ENCODE measurements around the gene DNAJC3.
"Not testable (repeated sequence)": the region's sequence is repeated elsewhere in the genome, so short reads cannot be mapped to it uniquely, and the experiment has no call there.

The DNAJC3 gene

GRCh38 chr13:95771905-95772304, 95.0 kb downstream of the DNAJC3 start:
- DNase-seq (ENCODE audit: low read depth in 2 of 3, low spot score in 1 of 3), result no peak

GRCh38 chr13:95779522-95779921, 102.6 kb downstream of the DNAJC3 start:
- DNase-seq (ENCODE audit: low read depth in 2 of 3, low spot score in 1 of 3), result no peak

DNA sequence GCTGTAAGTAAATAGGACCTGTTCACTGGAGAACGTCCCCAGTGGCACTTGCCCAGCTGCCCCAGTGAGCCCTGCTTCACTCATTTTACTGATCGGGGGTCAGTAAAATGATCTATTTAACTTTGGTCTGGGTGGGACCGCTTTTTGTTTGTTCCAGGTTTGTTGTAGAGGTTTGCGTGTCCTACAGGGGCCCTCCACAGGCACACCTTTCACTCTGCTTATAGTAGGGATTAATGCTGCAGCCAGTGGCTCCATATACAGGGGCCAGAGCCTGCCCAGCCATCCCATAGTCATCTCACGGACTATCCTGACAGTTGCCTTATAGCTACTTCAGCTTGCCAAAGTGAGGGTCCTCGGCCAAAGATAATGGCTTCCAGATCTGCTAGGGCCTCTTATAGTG, 104.1 kb downstream of the DNAJC3 start:
- no peak for DNase-seq (ENCODE audit: low read depth in 2 of 3, low spot score in 1 of 3)

DNA sequence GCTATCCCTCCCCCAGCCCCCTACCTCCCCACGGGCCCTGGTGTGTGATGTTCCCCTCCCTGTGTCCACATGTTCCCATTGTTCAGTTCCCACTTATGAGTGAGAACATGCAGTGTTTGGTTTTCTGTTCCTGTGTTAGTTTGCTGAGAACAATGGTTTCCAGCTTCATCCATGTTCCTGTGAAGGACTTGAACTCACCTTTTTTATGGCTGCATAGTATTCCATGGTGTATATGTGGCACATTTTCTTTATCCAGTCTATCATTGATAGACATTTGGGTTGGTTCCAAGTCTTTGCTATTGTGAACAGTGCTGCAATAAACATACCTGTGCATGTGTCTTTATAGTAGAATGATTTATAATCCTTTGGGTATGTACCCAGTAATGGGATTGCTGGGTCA, 105.0 kb downstream of the DNAJC3 start:
- DNase-seq (ENCODE audit: low read depth in 2 of 3, low spot score in 1 of 3), result not testable (repeated sequence)

GRCh38 chr13:95783747-95784146, 106.8 kb downstream of the DNAJC3 start:
- DNase-seq (ENCODE audit: low read depth in 2 of 3, low spot score in 1 of 3), result no peak

GRCh38 chr13:95784161-95784899, 107.4 kb downstream of the DNAJC3 start:
- no peak for DNase-seq (ENCODE audit: low read depth in 2 of 3, low spot score in 1 of 3)

- no peak for DNase-seq (ENCODE audit: low read depth in 2 of 3, low spot score in 1 of 3)
These were observed 108.0 kb downstream of the DNAJC3 start for GRCh38 chr13:95784900-95785290.

GRCh38 chr13:95787356-95788099, 110.6 kb downstream of the DNAJC3 start:
- DNase-seq (ENCODE audit: low read depth in 2 of 3, low spot score in 1 of 3), result no peak

- no peak for DNase-seq (ENCODE audit: low read depth in 2 of 3, low spot score in 1 of 3)
These were observed 111.1 kb downstream of the DNAJC3 start for GRCh38 chr13:95788100-95788463.

DNA sequence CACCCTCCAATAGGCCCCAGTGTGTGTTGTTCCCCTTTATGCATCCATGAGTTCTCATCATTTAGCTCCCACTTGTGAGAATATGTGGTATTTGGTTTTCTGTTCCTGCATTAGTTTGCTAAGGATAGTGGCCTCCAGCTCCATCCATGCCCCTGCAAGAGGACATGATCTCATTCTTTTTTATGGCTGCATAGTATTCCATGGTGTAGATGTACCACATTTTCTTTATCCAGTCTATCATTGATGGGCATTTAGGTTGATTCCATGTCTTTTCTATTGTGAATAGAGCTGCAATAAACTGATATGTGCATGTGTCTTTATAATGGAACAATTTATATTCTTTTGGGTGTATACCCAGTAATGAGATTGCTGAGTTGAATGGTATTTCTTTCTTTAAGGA, 112.4 kb downstream of the DNAJC3 start:
- DNase-seq (ENCODE audit: low read depth in 2 of 3, low spot score in 1 of 3), result not testable (repeated sequence)

GRCh38 chr13:95791084-95791722, 114.3 kb downstream of the DNAJC3 start:
- no peak for DNase-seq (ENCODE audit: low read depth in 2 of 3, low spot score in 1 of 3)

DNA sequence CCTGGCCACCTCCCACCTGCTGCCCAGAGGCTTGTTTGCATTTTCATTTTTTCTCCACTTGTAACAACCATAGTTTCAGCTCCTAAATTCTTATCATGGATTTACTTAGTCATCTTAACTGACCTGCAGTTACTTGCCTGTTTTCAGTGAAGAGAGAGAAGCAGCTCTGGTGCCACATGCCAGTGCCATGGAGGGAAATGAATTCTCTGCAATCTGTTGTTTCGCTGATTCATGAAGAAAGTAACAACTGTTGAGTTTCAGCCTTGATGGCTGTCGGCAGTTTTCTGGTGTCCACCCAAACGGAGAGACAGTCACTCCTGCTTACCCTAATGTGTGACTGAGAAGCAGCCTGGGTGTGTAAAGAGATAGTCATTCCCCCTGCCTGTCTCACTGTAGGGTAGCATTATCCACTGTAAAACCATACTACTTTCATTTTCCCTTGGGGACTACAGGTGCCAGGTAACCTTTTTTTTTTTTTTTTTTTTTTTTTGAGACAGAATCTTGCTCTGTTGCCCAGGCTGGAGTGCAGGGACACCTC, 116.1 kb downstream of the DNAJC3 start:
- no peak for DNase-seq (ENCODE audit: low read depth in 2 of 3, low spot score in 1 of 3)

- no peak for DNase-seq (ENCODE audit: low read depth in 2 of 3, low spot score in 1 of 3)
These were observed 116.8 kb downstream of the DNAJC3 start for GRCh38 chr13:95793781-95794180.

- DNase-seq (ENCODE audit: low read depth in 2 of 3, low spot score in 1 of 3), result no peak
These were observed 120.1 kb downstream of the DNAJC3 start for GRCh38 chr13:95797016-95797415.

- DNase-seq (ENCODE audit: low read depth in 2 of 3, low spot score in 1 of 3), result no peak
These were observed 123.5 kb downstream of the DNAJC3 start for GRCh38 chr13:95800436-95800835.

DNA sequence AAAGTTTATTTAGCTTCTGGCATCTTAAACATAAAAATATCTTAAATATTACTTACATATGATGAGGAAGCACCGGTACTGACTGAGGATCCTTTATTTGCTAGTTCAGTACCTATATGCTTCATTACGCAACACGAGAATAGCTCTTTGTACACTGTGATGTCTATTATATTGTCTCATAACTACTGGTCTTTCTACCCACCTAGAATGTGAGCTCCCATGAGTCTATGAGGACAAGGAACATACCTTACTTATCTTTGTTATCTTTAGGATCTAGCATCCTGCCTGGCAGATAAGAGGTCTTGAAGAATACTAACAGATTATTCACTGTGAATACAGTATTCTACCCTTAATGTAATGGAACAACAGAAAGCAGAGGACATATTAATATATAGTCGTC, 124.9 kb downstream of the DNAJC3 start:
- DNase-seq (ENCODE audit: low read depth in 2 of 3, low spot score in 1 of 3), result no peak

DNA sequence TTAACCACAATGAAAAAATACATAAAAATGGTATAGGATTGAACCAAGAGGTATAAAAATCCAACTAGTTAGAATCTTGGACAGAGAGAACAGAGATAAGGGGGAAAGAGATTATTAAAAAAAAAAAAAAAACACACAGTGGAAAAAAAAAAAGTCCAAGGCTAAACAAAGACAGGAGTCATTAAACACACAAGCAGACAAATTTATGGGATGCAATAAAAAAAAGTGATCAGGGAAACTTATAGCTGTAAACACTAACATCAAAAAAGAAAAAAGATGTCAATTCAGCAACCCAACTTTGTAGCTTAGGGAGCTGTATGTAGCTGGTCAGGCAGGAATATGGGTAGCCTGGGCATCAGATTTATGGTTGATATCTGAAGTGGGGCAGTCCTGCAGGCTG, 129.0 kb downstream of the DNAJC3 start:
- no peak for DNase-seq (ENCODE audit: low read depth in 2 of 3, low spot score in 1 of 3)

- DNase-seq (ENCODE audit: low read depth in 2 of 3, low spot score in 1 of 3), result no peak
These were observed 132.5 kb downstream of the DNAJC3 start for GRCh38 chr13:95809429-95809828.

DNA sequence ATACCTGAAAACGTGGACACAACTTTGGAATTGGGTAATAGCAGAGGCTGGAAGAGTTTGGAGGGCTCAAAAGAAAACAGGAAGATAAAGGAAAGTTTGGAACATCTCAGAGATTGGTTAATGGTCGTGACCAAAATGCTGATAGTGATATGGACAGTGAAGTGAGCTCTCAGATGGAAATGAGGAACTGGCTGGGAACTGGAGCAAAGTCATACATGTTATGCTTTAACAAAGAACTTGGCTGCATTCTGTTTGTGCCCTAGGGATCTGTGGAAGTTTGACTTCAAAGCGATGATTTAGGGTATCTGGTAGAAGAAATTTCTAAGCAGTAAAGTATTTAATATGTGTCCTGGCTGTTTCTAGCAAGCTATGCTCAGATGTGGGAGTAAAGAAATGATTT, 136.2 kb downstream of the DNAJC3 start:
- DNase-seq (ENCODE audit: low read depth in 2 of 3, low spot score in 1 of 3), result no peak

DNA sequence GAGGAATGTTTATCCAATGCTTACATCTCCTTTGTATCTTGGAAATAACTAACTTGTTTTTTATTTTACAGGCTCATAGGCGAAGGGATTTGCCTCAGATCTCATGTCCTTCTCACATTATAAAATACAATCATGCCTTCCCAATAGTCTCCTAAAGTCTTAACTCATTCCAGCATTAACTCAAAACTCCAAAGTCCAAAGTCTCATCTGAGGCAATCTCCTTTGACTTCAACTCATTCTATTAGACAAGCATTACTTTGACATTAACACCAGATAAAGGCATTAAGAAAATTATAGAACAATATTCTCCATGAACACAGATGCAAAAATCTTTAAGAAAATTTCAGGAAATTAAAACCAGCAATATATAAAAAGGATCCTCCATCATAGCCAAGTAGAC, 137.6 kb downstream of the DNAJC3 start:
- DNase-seq (ENCODE audit: low read depth in 2 of 3, low spot score in 1 of 3), result no peak

DNA sequence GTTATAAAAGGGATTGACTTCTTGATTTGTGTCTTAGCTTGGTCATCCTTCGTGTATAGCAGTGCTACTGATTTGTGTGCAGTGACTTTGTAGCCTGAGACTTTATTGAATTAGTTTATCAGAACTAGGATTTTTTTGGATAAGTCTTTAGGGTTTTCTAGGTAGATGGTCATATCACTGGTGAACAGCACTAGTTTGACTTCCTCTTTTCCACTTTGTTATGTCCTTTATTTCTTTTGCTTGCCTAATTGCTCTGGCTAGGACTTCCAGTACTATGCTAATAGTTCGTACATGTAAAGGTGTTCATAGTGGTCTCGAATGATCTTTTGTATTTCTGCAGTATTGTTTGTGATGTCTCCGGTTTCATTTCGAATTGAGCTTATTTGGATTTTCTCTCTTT, 145.4 kb downstream of the DNAJC3 start:
- DNase-seq (ENCODE audit: low read depth in 2 of 3, low spot score in 1 of 3), result no peak

DNA sequence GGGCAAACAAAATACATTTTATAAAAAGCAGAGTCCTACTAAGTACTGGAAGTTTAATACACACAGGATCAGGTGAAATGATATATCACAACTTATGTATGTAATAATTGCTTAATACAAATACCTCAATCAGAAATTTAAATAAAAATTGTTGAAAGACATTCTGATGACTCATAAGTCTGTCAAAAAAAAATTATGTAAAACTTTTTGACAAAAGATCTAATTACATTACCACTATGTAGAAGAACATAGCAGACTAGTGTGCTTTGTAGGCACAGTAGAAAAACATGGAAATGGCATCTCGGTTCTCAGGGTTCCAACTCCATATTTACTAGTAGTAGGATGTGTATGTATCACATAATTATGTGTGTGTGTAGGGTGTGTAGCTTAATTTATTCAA, 156.2 kb downstream of the DNAJC3 start:
- no peak for DNase-seq (ENCODE audit: low read depth in 2 of 3, low spot score in 1 of 3)

Data from stimulated activated CD4-positive, alpha-beta T cell treated with anti-CD3 and anti-CD28 coated beads, Interleukin-12 subunit alpha, Interleukin-12 subunit beta, amount 100 ng/mL, for 48 hours (primary cell).